ENCODE results near the gene MB. TPM values are rescaled to one million over a fixed set of nuclear protein-coding genes. Genes with fewer than 3 reads are reported as not detected.

Gene MB
- total RNA-seq, 4 donors from 2014 or later, result not detected

DNA sequence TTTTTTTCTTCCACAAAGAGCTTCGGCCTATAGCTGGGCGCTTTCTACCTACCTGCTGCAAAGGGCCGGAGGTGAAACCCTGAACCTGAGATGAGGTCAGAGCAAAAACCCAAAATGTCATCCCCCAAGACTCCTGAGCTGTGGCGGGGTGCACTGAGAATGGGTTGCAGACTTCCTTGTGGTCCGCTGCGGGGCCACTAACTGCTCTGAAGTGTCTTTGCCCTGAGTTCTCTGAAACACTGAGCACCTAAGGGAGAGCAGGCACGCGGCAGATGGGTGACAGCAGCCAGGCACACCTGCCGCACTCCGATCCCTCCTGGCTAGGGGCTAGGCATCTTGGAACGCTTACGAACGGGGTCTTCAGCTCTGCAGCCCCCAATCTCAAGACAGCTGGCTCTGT, 47.2 kb downstream of the MB start:
- Histone ChIP-seq H3K4me3 (no peak overlapping the region), H3K27ac (no peak overlapping the region), H3K4me1 (peaks cover 0 to 10% (median 0%) of the 10 kb centered on the region in 4 donors), H3K9me3 (no peaks in the 10 kb centered on the region), H3K27me3 (peaks cover 0 to 9% of the 10 kb centered on the region in 2 donors), H3K36me3 (no peaks in the 10 kb centered on the region)
- no peak for DNase-seq (ENCODE audit: low spot score in 2 of 2)
- TF ChIP-seq EP300 (IDR thresholded peaks at IDR 0.05) (no peak), CTCF (IDR thresholded peaks at IDR 0.05) (no peak)
- WGBS, 2 donors, result 89 to 95% methylated on average over 13 of the region's 13 CpGs

GRCh38 chr22:35568751-35569739, 48.1 kb downstream of the MB start:
- no peak overlapping the region for H3K27ac ChIP-seq
- H3K36me3 ChIP-seq, result no peaks in the 10 kb centered on the region
- H3K4me1 ChIP-seq, result peaks cover 0 to 16% (median 0%) of the 10 kb centered on the region in 4 donors
- peaks cover 0 to 9% of the 10 kb centered on the region in 2 donors for H3K27me3 ChIP-seq
- TF ChIP-seq EP300 (IDR thresholded peaks at IDR 0.05) (no peak), CTCF (IDR thresholded peaks at IDR 0.05) (no peak), POLR2A (IDR thresholded peaks at IDR 0.05) (no peak)
- no peak for DNase-seq (ENCODE audit: low spot score in 2 of 2)
- no peaks in the 10 kb centered on the region for H3K9me3 ChIP-seq
- 83 to 84% methylated on average over 17 of the region's 17 CpGs for WGBS, 2 donors
- H3K4me3 ChIP-seq, result no peak overlapping the region

GRCh38 chr22:35567351-35568141, 49.6 kb downstream of the MB start:
- Histone ChIP-seq H3K27me3 (peaks cover 0 to 9% of the 10 kb centered on the region in 2 donors), H3K4me1 (peaks cover 0 to 16% (median 0%) of the 10 kb centered on the region in 4 donors), H3K9me3 (no peaks in the 10 kb centered on the region), H3K4me3 (no peak overlapping the region), H3K36me3 (no peaks in the 10 kb centered on the region), H3K27ac (no peak overlapping the region)
- 45 to 51% methylated on average over 20 to 23 of the region's 23 CpGs for WGBS, 2 donors
- no peak for DNase-seq (ENCODE audit: low spot score in 2 of 2)
- TF ChIP-seq EP300 (IDR thresholded peaks at IDR 0.05), result no peak
- TF ChIP-seq CTCF (IDR thresholded peaks at IDR 0.05), result no peak
- TF ChIP-seq POLR2A (IDR thresholded peaks at IDR 0.05), result no peak

GRCh38 chr22:35564975-35565867, 51.9 kb downstream of the MB start:
- Histone ChIP-seq H3K4me1 (peaks cover 0 to 16% (median 0%) of the 10 kb centered on the region in 4 donors), H3K27ac (no peak overlapping the region), H3K9me3 (no peaks in the 10 kb centered on the region), H3K36me3 (no peaks in the 10 kb centered on the region), H3K4me3 (no peak overlapping the region), H3K27me3 (peaks cover 0 to 9% of the 10 kb centered on the region in 2 donors)
- WGBS, 2 donors, result 64 to 66% methylated on average over 10 of the region's 10 CpGs
- no peak for TF ChIP-seq EP300 (IDR thresholded peaks at IDR 0.05)
- DNase-seq (ENCODE audit: low spot score in 2 of 2), result no peak

DNA sequence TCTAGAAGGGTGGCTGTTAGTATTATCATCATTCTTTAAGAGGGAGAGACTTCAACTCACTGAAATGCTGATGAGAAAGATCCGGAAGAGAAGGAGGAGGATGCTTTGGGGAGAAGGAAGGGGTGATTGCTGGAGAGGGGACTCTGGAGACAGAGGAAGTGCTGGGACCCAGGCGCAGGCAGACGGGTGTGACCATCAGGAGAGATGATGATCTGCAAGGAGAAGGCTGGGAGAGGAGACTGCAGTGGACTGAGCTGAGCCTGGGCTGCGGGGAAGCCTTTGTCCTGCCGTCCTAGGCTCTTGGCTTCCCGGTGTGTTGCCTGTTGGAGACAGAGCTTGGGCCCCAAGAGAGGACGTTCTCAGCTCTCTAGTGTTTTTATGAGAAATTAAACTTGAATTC, 53.9 kb downstream of the MB start:
- Histone ChIP-seq H3K27ac (no peak overlapping the region), H3K4me3 (no peak overlapping the region), H3K36me3 (no peaks in the 10 kb centered on the region), H3K9me3 (peaks cover 0 to 5% (median 0%) of the 10 kb centered on the region in 4 donors), H3K4me1 (peaks cover 0 to 16% (median 0%) of the 10 kb centered on the region in 4 donors), H3K27me3 (peaks cover 0 to 4% of the 10 kb centered on the region in 2 donors)
- no peak for DNase-seq (ENCODE audit: low spot score in 2 of 2)
- 62 to 63% methylated on average over 7 of the region's 7 CpGs for WGBS, 2 donors
- no peak for TF ChIP-seq CTCF (IDR thresholded peaks at IDR 0.05)
